Mesendoderm (in vitro differentiated cells): ENCODE data around the gene TMEM72.

Experiments used
- DNase-seq: peaks from one replicate; pipeline ENCODE4 v3.0.0; 2013
- H2AK5ac ChIP-seq: 2 replicates; pipeline ENCODE4 v1.6.1; 2013; ENCODE audit warnings: low read length, inconsistent platforms
- H2BK120ac ChIP-seq: 2 replicates; pipeline ENCODE4 v1.6.1; 2013; ENCODE audit warnings: low read depth, mild to moderate bottlenecking, low read length, moderate library complexity, mixed read lengths
- H2BK15ac ChIP-seq: replicated peaks from 2 replicates; pipeline ENCODE4 v1.6.1; 2013; ENCODE audit warnings: low read depth, mild to moderate bottlenecking, moderate library complexity
- H2BK5ac ChIP-seq: 2 replicates; pipeline ENCODE4 v1.6.1; 2013; ENCODE audit warnings: low read length, inconsistent platforms
- H3K18ac ChIP-seq: 2 replicates; pipeline ENCODE4 v1.6.1; 2013; ENCODE audit warnings: mild to moderate bottlenecking, low read length, mixed read lengths
- H3K23ac ChIP-seq: one replicate; pipeline ENCODE4 v1.6.1; 2013; ENCODE audit warnings: low read length
- H3K27ac ChIP-seq: 2 replicates; pipeline ENCODE4 v1.5.1; 2013; ENCODE audit warnings: low read depth, mild to moderate bottlenecking, inconsistent platforms, low read length, moderate library complexity
- H3K27me3 ChIP-seq: 2 replicates; pipeline ENCODE4 v1.6.1; 2013; ENCODE audit warnings: low read length, control low read depth, mild to moderate bottlenecking, inconsistent platforms; ENCODE audit not compliant: insufficient read depth, poor library complexity
- H3K36me3 ChIP-seq: 2 replicates; pipeline ENCODE4 v1.6.1; 2013; ENCODE audit warnings: low read length, inconsistent platforms; ENCODE audit not compliant: control insufficient read depth, insufficient read depth
- H3K4ac ChIP-seq: one replicate; pipeline ENCODE4 v1.6.1; 2013; ENCODE audit warnings: low read depth, mild to moderate bottlenecking, low read length, moderate library complexity
- H3K4me1 ChIP-seq: 2 replicates; pipeline ENCODE4 v1.6.1; 2013; ENCODE audit warnings: low read depth, low read length, inconsistent platforms; ENCODE audit not compliant: control insufficient read depth
- H3K4me2 ChIP-seq: 2 replicates; pipeline ENCODE4 v1.6.1; 2013; ENCODE audit warnings: low read length
- H3K4me3 ChIP-seq: 2 replicates; pipeline ENCODE4 v1.5.1; 2013; ENCODE audit warnings: mild to moderate bottlenecking, low read length
- H3K56ac ChIP-seq: one replicate; pipeline ENCODE4 v1.6.1; 2013; ENCODE audit warnings: low read length
- H3K79me1 ChIP-seq: 2 replicates; pipeline ENCODE4 v1.6.1; 2013; ENCODE audit warnings: low read length, inconsistent platforms
- H3K79me2 ChIP-seq: 2 replicates; pipeline ENCODE4 v1.6.1; 2013; ENCODE audit warnings: mild to moderate bottlenecking, low read length; ENCODE audit not compliant: control insufficient read depth, insufficient read depth
- H3K9ac ChIP-seq: 2 replicates; pipeline ENCODE4 v1.6.1; 2013; ENCODE audit warnings: low read length, inconsistent platforms
- H4K5ac ChIP-seq: one replicate; pipeline ENCODE4 v1.6.1; 2013; ENCODE audit warnings: low read length
- H4K8ac ChIP-seq: one replicate; pipeline ENCODE4 v1.6.1; 2013; ENCODE audit warnings: low read depth, mild to moderate bottlenecking, control low read depth, low read length, moderate library complexity
- WGBS: extraction: QIAGEN DNeasy Blood & Tissue Kit; methylation state at CpG from one replicate; pipeline ENCODE4 v1.1.7; 2013; ENCODE audit warnings: low lambda C conversion rate, missing lambda C conversion rate; ENCODE audit not compliant: insufficient coverage; ENCODE audit errors: extremely low coverage; 5-methylcytosine and 5-hydroxymethylcytosine counted together

Gene TMEM72

GRCh38 chr10:44968091-44968490 lies 57.0 kb downstream of the TMEM72 start:
- H3K4me1 ChIP-seq, result peaks cover 3% of the 10 kb centered on the region
- H3K9ac ChIP-seq, result no peak overlapping the region

GRCh38 chr10:44968500-44969400 lies 57.6 kb downstream of the TMEM72 start:
- no peak overlapping the region for H3K18ac ChIP-seq
- H3K4me2 ChIP-seq, result no peak overlapping the region
- no peak overlapping the region for H4K8ac ChIP-seq
- H2BK120ac ChIP-seq, result no peak overlapping the region
- H2AK5ac ChIP-seq, result no peak overlapping the region
- H3K4me3 ChIP-seq, result no peak overlapping the region
- peaks cover 7% of the 10 kb centered on the region for H3K4me1 ChIP-seq
- H3K56ac ChIP-seq, result no peak overlapping the region
- no peaks in the 10 kb centered on the region for H3K27me3 ChIP-seq
- no peaks in the 10 kb centered on the region for H3K79me1 ChIP-seq
- no CpG with 5 or more reads among the region's 11 CpGs for WGBS
- H4K5ac ChIP-seq, result no peak overlapping the region
- DNase-seq, result no peak
- no peak overlapping the region for H2BK15ac ChIP-seq
- no peak overlapping the region for H2BK5ac ChIP-seq
- no peaks in the 10 kb centered on the region for H3K36me3 ChIP-seq
- H3K9ac ChIP-seq, result no peak overlapping the region
- H3K79me2 ChIP-seq, result no peaks in the 10 kb centered on the region
- no peak overlapping the region for H3K4ac ChIP-seq
- H3K27ac ChIP-seq, result no peak overlapping the region
- no peak overlapping the region for H3K23ac ChIP-seq

More at GRCh38 chr10:44968091-44968490, 57.0 kb downstream of the TMEM72 start:
- no peak overlapping the region for H4K5ac ChIP-seq
- H2BK120ac ChIP-seq, result no peak overlapping the region
- H3K23ac ChIP-seq, result no peak overlapping the region
- H3K79me2 ChIP-seq, result no peaks in the 10 kb centered on the region
- no peak overlapping the region for H3K4ac ChIP-seq
- H3K79me1 ChIP-seq, result no peaks in the 10 kb centered on the region
- WGBS, result no CpG with 5 or more reads among the region's 3 CpGs
- H3K4me3 ChIP-seq, result no peak overlapping the region
- H4K8ac ChIP-seq, result no peak overlapping the region
- H2BK15ac ChIP-seq, result no peak overlapping the region
- H2BK5ac ChIP-seq, result no peak overlapping the region
- no peak overlapping the region for H3K18ac ChIP-seq
- no peak for DNase-seq
- no peak overlapping the region for H3K4me2 ChIP-seq
- H3K27ac ChIP-seq, result no peak overlapping the region
- H3K56ac ChIP-seq, result no peak overlapping the region
- no peaks in the 10 kb centered on the region for H3K36me3 ChIP-seq
- no peak overlapping the region for H2AK5ac ChIP-seq
- no peaks in the 10 kb centered on the region for H3K27me3 ChIP-seq

GRCh38 chr10:44969854-44970253 lies 58.7 kb downstream of the TMEM72 start:
- Histone ChIP-seq H3K9ac (no peak overlapping the region), H3K79me1 (no peaks in the 10 kb centered on the region), H3K4me2 (no peak overlapping the region), H3K18ac (no peak overlapping the region), H2BK15ac (no peak overlapping the region), H3K36me3 (no peaks in the 10 kb centered on the region), H3K56ac (no peak overlapping the region), H4K8ac (no peak overlapping the region), H2BK5ac (no peak overlapping the region), H3K27me3 (no peaks in the 10 kb centered on the region), H3K79me2 (no peaks in the 10 kb centered on the region), H3K4ac (no peak overlapping the region), H2AK5ac (no peak overlapping the region), H3K27ac (no peak overlapping the region), H3K4me3 (no peak overlapping the region), H4K5ac (no peak overlapping the region), H3K23ac (no peak overlapping the region), H2BK120ac (no peak overlapping the region), H3K4me1 (peaks cover 9% of the 10 kb centered on the region)
- DNase-seq, result no peak
- no CpG with 5 or more reads among the region's 9 CpGs for WGBS

GRCh38 chr10:44970812-44971395 lies 59.8 kb downstream of the TMEM72 start:
- no peaks in the 10 kb centered on the region for H3K79me2 ChIP-seq
- H2BK5ac ChIP-seq, result no peak overlapping the region
- no peaks in the 10 kb centered on the region for H3K79me1 ChIP-seq
- no CpG with 5 or more reads among the region's 8 CpGs for WGBS
- no peak overlapping the region for H4K8ac ChIP-seq
- no peak overlapping the region for H2AK5ac ChIP-seq
- H3K4me1 ChIP-seq, result peaks cover 11% of the 10 kb centered on the region
- H3K27ac ChIP-seq, result no peak overlapping the region
- no peak overlapping the region for H3K56ac ChIP-seq
- no peak overlapping the region for H2BK15ac ChIP-seq
- H4K5ac ChIP-seq, result no peak overlapping the region
- no peak overlapping the region for H3K9ac ChIP-seq
- H2BK120ac ChIP-seq, result no peak overlapping the region
- no peak overlapping the region for H3K18ac ChIP-seq
- H3K4me2 ChIP-seq, result no peak overlapping the region
- no peak for DNase-seq
- H3K4ac ChIP-seq, result no peak overlapping the region
- H3K4me3 ChIP-seq, result no peak overlapping the region
- no peaks in the 10 kb centered on the region for H3K27me3 ChIP-seq
- no peaks in the 10 kb centered on the region for H3K36me3 ChIP-seq
- no peak overlapping the region for H3K23ac ChIP-seq

GRCh38 chr10:44971434-44971833 lies 60.3 kb downstream of the TMEM72 start:
- Histone ChIP-seq H3K18ac (no peak overlapping the region), H3K4me3 (no peak overlapping the region), H2AK5ac (no peak overlapping the region), H3K56ac (no peak overlapping the region), H4K5ac (no peak overlapping the region), H3K79me1 (no peaks in the 10 kb centered on the region), H2BK5ac (no peak overlapping the region), H3K79me2 (no peaks in the 10 kb centered on the region), H3K4me2 (no peak overlapping the region), H3K9ac (no peak overlapping the region), H3K27me3 (no peaks in the 10 kb centered on the region), H3K4me1 (peaks cover 11% of the 10 kb centered on the region), H4K8ac (no peak overlapping the region), H2BK15ac (no peak overlapping the region), H3K4ac (no peak overlapping the region), H3K27ac (no peak overlapping the region), H3K23ac (no peak overlapping the region), H2BK120ac (no peak overlapping the region), H3K36me3 (no peaks in the 10 kb centered on the region)
- WGBS, result no CpG with 5 or more reads among the region's 11 CpGs
- no peak for DNase-seq
